Endometrial microvascular endothelial cells (primary cell): ENCODE data around the gene FNBP1. TPM values are rescaled to one million over a fixed set of nuclear protein-coding genes. Genes with fewer than 3 reads are reported as not detected.

ENCODE experiments used
- in situ Hi-C: cut with HindIII; loops from 2 replicates; pipeline ENCODE4 v1.10.0; 2017; ENCODE audit warnings: low sequenced_read_pairs, low pct_unique_long_range_greater_than_20kb; ENCODE audit errors: inconsistent ontology term
- total RNA-seq: library from RNA; depleted of rRNA; stranded (reverse); fragments of >200 nt; gene quantifications from one replicate; pipeline ENCODE4 v1.2.3, GENCODE V29; 2015; ENCODE audit errors: inconsistent ontology term

The FNBP1 gene
- total RNA-seq, 1 donor from 2014 or later: 6.9 TPM

DNA sequence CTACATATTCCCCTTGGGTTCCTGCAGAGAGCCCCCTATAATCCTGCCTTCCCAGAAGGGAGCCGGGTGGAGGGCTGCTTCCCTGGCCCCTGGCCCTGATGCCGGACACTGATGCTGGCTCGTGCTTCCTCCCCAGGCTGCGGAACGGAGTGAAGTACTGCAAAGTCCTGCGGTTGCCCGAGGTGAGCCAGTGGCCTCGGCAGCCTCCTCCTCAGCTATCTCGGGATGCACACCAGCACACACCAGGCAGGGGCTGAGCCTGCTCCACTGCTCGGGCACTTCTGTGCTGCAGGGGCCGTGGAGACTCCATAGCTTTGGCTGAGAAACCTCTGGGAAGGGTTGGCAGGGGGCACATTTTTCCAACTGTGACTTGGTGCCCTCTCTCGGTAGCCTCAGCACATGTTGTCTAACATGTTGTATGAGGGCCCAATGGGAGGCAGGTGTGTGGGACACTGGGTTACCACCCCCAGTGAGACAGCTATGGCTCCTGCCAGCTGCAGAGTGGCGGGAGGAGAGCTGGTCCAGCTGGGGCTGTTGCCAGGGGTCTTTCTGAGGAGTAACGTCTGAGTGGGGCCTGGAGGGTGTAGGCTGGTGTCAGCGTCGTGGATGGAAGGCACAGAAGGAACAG, 169.3 kb downstream of the FNBP1 start:
- in situ Hi-C loops: no loop called here

GRCh38 chr9:129871046-129871445, 171.9 kb downstream of the FNBP1 start:
- in situ Hi-C loops: no loop called here

DNA sequence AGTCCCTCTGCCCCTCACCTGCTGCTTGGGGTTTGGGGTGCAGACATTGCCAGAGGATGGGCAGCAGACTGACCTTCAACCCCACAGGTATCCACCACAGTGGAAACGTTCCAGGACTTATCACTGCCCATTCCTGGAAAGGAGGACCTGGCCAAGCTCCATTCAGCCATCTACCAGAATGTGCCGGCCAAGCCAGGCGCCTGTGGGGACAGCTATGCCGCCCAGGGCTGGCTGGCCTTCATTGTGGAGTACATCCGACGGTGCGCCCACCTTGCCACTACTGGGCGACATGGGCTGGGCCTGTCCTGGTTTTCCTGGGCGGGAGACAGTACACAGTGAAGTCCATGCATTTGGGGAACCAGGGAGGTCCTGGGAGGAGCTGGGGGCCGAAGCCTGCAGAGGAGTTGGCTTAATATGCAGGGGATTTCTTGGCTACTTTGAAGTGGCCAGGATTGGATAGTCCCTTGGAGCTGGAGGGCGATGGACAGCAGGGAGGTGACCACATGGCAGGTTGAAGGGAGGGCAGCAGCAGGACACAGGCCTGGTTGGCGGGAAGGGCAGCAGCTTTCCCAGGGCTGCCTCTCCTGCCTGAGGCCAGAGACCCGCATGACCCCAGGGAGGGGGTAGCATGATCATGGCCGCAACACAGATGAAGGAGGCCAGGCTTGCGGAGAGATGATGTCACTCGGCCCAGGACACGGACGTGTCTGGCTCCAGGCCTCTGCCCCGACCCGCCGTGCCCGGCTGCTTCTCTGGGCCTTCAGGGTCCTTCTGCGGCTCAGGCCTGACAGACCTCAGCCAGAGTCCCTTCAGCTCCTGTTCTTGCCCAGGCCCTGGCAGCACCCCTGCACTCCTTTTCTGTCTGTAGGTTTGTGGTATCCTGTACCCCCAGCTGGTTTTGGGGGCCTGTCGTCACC, 173.1 kb downstream of the FNBP1 start:
- in situ Hi-C loops: no loop called here

GRCh38 chr9:129868872-129869486, 174.0 kb downstream of the FNBP1 start:
- in situ Hi-C loops: no loop called here

DNA sequence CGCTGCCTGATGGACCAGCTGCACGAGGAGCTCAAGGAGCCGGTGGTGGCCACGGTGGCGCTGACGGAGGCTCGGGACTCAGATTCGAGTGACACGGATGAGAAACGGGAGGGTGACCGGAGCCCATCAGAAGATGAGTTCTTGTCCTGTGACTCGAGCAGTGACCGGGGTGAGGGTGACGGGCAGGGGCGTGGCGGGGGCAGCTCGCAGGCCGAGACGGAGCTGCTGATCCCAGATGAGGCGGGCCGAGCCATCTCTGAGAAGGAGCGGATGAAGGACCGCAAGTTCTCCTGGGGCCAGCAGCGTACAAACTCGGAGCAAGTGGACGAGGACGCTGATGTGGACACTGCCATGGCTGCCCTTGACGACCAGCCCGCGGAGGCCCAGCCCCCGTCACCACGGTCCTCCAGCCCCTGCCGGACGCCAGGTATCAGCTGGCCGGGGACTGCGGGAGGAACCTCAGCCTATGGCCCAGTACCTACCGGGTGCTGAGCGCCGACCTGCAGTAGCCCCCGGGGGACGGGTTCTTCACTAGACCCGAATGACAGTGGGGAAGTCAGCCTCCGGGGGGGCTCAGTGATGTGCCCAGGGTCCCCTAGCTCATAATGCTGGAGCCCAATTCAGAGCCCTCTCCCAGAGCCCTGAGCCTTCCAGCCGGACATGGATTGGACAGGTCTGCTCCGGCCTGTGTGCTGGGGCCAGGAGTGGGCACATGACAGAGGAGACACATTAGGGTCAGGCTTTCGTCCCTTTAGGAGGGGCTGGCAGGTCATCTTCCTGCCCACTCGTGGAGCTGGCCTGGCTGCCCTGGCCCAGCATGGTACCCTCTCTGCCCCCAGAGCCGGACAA, 174.7 kb downstream of the FNBP1 start:
- in situ Hi-C loops: no loop called here

DNA sequence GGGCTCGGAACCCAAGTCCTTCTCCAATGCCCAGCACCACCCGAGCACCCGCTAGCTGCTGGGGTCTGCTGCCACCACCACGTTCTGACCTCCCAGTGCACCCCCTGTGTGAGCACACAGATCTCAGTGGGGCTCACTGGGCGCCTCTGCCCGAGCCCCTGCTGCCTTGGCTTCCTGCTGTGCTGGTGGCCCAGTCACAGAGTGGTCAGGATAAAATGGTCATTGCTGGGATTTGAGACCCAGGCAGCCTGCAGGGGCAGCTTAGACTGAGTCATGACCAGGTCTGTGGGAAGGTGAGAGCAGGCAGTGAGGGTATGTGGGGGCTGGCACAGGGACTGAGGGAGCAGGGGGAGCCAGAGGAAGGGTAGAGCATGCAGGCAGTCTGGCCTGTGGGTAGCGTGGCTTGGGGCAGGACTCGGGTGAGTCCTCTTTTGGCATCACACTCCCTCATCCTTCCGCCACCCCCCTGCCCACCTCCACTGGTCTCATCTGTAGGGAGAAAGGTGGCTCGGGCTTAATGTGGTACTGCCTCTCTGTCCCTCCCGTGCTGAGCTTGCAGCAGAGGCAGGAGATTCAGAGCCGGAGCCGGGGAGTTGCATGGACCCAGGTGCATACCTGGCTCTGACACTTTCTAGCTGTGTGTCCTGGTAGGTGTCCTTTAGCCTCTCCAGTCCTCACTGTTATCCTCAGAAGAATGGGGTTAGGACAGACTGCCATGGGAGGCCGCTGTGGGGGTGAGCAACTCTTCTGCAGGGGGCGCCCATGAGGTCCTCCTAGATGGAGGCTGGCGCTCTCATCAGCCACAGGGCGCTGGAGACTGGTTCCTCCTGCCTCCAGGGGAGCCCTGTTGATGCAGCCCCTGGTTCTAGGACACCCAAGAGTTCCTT, 175.6 kb downstream of the FNBP1 start:
- in situ Hi-C loops: no loop called here

DNA sequence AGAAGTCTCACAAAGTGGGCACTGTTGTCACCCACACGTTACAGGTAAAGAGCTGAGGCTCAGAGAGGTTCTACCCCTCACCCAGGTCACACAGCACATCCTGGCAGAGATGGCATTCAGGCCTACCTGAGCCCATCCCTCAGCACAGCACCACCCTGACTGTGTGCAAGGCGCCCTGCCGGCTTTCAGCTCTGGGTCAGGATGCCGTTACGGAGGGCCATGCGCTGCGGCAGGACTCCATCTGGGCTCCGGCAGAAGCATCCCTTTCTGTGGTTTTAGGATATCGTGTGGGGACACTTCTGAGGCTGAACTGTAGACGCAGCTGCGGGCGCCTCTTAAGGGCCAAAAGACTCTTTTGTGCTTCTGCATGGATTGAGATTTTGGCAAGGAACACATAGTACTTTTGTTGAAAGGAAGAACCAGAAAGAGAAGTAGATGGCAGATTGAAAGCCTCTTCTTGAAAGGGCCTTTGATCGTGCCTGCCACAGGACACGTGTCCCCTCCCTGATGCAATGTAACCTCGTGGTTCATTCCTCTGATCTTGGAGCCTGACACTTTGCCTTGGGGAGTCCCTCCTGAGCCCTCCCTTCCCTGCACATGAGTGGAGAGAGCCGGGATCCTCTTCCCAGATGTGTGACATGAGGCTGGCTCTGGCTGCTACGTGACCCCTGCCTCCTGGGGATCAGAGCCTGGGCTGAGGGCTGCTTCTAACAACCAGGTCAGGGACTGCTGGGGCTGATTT, 176.4 kb downstream of the FNBP1 start:
- in situ Hi-C loops: no loop called here

- in situ Hi-C loops: no loop called here
Observed at GRCh38 chr9:129865668-129866320, 177.2 kb downstream of the FNBP1 start.

- in situ Hi-C loops: no loop called here
Observed at GRCh38 chr9:129864991-129865647, 177.9 kb downstream of the FNBP1 start.

DNA sequence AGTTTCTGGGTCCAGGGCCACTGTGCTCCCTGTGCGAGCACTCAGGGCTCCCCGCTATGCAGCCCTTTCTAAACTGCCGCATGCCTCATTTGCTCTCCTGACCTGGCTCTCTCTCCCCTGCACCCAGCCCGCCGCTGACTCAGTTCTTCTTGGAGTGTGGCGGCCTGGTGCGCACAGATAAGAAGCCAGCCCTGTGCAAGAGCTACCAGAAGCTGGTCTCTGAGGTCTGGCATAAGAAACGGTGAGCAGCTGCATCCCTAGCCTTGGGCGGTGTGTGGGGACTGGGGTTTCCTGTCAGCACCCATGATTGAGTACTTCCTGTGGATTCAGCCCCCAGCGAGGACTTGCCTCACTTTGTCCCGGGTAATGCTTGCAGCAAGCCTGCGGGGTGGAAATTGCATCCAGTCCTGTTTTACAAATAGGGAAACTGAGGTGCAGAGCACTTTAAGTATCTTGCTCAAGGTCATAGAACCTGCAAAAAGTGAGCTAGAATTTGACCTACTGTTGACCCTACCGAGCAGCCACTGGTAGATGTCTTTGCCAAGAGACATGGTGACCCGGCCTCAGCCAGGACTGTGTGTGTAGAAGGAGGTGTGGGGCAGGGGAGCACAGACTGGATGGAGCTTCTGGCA, 179.8 kb downstream of the FNBP1 start:
- in situ Hi-C loops: no loop called here

GRCh38 chr9:129861447-129861827, 181.6 kb downstream of the FNBP1 start:
- in situ Hi-C loops: no loop called here

- in situ Hi-C loops: no loop called here
Observed at GRCh38 chr9:129860653-129861446, 182.1 kb downstream of the FNBP1 start.

GRCh38 chr9:129858167-129858962, 184.6 kb downstream of the FNBP1 start:
- in situ Hi-C loops: no loop called here

DNA sequence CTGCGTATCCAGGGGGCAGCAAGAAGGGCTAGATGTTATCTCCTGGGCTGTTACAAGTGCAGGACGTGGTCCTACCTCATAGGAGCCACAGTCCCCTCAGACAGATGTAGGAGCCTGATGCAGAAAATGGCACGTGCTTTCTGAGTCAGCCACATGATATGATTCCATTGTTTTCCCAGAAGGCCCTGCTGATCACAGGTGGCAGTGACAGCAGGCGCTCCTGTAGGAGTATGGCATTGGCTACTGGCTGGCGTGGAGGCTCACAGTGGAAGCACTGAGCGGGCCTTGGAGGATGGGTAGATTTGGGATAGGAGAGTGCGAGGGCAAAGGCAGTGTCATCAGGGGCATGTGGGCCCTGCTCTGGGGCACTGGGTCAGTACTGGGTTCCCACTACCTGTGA, 185.8 kb downstream of the FNBP1 start:
- in situ Hi-C loops: no loop called here
